NCI-H82 treated with DMSO at 0.1 percent for 48 hours (cell line): ENCODE results near the gene KRT16.
"Not testable (repeated sequence)": the region's sequence is repeated elsewhere in the genome, so short reads cannot be mapped to it uniquely, and the experiment has no call there.

Experiments used
- DNase-seq: peaks from one replicate; lab custom pipeline; 2025; ENCODE audit not compliant: unreplicated experiment; lab: John Stamatoyannopoulos, UW

KRT16 gene

GRCh38 chr17:41628621-41629255 lies 16.2 kb upstream of the KRT16 start:
- DNase-seq, result not testable (repeated sequence)

- not testable (repeated sequence) for DNase-seq
Measured at GRCh38 chr17:41628073-41628370, 15.5 kb upstream of the KRT16 start.

DNA sequence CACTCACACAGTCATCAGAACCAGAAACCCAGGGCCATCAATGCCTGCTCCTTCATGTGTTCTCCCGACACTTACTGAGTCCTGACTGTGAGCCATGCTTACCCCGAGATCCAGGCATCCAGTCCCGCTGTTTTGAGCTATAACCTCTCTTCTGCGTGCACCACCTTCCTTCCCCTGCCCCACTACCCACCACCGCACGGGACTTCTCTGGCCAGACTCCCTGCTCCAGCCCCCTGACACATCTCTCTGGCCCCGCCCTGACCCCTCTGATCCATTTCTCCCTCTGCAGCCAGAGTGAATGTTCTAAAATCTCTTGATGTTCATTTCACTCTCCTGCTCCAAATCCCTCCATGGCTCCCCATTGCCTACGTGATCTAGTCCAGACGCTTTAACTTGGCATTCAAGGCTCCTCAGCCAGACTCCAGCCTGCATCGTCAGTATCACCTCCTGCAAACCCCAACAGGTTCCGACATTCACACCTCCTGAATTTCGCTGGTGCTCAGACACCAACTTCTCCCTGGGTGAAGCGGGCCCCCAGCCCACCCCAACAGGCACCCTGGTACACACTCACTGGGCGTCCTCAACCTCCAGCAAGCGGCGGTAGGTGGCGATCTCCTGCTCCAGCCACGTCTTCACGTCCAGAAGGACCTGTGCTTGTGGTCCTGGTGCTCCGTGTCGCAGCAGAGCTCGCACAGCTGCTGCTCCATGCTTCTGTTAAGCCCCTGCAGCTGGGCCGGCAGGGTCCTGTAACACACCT lies 14.9 kb upstream of the KRT16 start:
- no peak for DNase-seq

DNA sequence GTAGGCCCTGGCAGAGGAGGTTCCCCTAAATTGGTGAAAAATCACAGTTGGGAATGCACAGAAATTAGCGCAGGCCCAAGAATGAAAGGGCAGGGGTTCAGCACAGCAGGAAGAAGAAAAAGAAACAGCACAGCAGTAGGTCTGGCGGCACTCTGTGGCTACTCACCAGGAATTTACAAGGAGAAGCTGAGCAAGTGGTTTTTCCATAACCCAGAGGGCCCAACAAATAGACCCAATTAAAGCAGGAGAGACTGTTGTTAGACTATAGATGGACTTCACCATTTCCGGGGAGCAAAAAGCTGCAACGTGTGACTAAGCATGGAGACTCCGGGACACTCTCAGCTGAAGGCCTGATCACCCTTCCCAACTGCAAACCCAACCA lies 14.3 kb upstream of the KRT16 start:
- not testable (repeated sequence) for DNase-seq

DNA sequence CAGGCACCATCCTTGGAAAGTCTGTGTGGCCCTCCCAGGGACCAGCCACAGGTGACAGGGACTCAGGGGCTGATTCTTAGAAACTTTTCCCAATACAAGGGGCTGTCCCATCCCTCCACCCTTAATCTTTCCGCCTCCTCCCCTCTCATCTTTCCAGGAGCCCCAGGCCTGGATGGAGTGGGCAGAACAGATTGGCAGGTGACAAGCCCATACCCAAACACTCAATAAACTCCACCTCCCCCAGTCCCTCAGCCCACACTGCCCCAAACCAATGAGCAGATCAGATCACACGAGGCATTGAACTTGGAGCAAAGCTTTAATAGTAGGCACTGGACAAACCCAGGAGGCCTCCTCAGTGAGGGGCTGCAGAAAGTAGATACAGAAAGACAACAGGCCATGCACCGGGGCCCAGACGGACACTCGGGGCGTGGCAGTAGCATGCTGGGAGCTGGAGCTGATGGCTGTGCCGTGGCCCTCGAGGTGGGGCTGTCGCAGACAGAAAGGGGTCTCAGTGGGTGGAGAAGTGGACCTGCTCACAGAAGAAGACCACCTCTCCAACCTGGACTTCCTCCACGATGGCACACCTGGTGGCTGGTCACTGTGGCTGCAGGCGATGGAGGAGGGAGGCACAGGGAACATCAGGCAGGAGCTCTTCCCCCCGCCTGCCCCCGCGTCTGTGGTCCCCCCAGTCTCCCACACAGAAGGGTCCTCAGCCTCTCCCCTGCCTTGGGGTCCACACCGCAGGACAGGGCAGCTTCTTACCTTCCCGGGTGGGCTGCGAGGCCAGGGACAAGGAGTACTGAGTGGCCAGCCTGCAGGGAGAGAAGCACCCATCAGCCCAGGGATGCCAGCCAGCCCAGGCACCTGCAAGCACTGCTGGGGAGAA lies 13.7 kb upstream of the KRT16 start:
- not testable (repeated sequence) for DNase-seq

GRCh38 chr17:41625602-41626001 lies 13.0 kb upstream of the KRT16 start:
- no peak for DNase-seq

DNA sequence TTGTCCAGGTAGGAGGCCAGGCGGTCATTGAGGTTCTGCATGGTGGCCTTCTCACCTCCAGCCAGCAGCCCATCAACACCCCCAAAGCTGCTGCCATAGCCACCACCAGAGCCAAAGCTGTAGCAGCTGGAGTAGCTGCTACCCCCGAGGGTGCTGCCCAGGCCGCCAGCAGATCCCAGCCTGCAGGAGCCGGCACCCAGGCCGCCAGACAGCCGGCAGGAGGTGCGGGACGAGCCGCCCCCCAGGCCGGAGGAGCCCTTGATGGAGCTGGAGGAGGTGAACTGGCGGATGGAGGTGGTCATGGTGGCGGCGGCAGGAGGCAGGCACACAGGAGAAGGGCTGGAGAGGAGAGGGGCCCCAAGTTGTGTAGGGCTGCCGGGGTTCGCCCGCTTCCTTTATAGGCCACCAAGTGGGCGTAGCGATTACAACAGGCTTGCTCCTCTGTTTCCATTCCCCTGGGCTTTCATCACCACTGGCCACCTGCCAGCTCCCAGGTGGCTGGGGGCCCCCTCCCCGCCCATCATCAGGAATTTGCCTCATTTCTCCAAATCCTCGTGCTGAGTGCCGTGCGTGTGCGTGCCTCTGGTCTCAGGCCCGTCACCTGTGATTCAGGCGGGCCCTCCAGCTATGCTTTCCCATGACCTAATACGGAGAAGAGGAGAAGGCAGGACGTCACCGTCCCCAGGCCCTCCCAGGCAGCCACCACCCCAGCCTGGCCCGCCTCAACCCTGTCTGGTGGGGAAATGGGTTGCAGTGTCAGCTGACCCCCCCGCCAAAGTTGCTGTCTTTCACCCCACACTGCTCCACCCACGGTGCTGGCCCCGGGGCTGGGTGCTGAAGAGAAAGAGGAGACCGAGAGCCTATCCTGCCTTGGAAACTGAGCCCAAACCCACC lies 11.9 kb upstream of the KRT16 start, which contains the start of gene KRT17:
KRT17 (minus strand) TSS at position 368 of the 894 bp plus-strand sequence; CDS start at position 302, 66 bp downstream.
- no peak for DNase-seq

DNA sequence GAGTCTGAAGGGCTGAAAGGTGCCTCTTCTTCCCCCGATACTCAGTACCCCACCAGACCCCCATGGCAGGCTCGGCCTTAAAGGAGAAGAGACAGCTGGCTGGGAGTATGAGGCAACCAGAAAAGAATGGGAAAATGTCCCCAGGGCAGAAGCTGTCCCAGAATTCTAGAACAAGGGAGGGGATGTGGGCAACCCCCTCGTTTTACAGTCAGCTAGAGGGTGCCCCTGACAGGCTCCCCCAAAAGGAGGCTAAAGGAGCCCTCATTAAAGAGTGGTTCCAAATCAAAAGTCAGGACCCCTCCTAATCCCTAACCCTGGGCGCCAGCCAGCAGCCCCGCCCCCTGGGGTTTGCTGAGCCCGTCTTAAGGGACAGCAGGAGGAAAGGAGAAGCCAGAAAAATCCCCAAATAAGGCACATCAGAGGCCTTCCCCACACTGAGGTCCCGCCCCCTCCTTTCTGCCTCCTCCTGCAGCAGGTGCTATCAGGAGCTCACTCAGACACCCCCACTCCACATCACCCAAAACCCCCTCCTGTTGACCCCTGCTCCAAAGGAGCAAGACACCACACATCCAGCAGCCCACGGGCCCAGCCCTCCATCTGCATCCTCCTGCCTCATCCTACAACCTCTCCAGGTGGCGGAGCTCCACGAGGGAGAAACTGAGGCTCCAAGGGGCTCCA lies 10.8 kb upstream of the KRT16 start:
- DNase-seq, result not testable (repeated sequence)

DNA sequence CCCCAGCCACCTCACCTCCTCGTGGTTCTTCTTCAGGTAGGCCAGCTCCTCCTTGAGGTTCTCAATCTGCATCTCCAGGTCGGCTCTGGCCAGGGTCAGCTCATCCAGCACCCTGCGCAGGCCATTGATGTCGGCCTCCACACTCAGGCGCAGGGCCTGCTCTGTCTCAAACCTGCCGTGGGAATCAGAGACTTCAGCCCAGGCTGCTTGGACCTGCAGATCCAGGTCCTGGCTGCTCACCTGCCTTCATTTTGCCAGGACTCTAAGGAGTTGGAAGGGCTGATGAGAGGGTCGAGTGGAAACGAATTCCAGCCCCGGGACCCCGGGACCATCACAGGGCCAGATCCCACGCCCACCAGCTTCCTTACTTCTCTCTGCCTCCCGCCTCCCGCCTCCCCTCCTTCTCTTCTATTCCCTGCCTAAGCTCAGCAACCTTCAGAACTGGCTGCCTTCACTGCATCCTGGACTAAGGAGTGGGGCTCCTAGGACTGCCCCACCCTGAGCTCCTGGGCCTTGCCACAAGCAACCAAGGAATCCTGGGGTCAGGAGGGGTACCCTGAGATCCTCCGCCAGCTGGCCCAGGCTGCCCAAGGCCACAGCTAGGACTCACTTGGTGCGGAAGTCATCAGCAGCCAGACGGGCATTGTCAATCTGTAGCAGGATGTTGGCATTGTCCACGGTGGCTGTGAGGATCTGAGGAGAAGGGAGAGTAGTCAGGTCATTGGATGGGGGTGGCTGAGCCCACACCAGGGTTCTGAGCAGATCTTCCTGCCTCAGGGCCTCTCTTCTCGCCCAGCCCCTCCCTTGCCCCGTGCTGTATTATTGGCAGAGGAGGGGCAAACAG lies 10.0 kb upstream of the KRT16 start:
- DNase-seq, result not testable (repeated sequence)

GRCh38 chr17:41621916-41622315 lies 9.3 kb upstream of the KRT16 start:
- no peak for DNase-seq

GRCh38 chr17:41621435-41621817 lies 8.9 kb upstream of the KRT16 start:
- not testable (repeated sequence) for DNase-seq

DNA sequence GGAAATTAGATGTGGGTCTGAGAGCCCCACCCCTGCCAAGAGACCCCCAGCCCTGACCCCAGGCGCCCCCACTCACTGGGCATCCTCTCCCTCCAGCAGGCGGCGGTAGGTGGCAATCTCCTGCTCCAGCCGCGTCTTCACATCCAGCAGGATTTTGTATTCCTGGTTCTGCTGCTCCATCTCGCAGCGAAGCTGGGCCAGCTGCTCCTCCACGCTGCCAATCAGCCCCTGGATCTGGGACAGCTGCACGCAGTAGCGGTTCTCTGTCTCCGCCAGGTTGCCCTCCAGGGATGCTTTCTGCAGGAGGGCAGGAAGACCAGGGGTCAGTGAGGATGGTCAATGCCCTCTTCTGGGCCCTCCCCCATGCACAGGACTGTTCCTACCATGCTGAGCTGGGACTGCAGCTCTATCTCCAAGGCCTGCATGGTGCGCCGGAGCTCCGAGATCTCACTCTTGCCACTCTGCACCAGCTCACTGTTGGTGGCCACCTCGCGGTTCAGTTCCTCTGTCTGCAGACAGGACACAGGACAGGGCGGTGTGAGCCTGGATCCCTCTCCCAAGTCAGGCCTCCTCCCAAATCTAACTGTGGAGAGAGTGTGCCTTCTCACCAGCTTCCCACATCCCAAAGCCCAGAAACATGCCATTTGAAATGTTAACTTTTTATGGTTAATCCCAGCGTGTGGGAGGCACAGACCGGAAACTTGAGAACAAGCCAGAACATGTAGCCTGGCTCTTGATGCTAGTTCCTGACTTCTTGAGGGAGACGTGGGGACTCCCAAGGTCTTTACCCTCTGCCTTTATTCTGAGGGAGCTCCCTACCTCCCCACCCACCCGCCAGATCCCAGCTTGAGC lies 8.2 kb upstream of the KRT16 start:
- DNase-seq, result no peak

GRCh38 chr17:41619927-41620582 lies 7.5 kb upstream of the KRT16 start:
- DNase-seq, result not testable (repeated sequence)

DNA sequence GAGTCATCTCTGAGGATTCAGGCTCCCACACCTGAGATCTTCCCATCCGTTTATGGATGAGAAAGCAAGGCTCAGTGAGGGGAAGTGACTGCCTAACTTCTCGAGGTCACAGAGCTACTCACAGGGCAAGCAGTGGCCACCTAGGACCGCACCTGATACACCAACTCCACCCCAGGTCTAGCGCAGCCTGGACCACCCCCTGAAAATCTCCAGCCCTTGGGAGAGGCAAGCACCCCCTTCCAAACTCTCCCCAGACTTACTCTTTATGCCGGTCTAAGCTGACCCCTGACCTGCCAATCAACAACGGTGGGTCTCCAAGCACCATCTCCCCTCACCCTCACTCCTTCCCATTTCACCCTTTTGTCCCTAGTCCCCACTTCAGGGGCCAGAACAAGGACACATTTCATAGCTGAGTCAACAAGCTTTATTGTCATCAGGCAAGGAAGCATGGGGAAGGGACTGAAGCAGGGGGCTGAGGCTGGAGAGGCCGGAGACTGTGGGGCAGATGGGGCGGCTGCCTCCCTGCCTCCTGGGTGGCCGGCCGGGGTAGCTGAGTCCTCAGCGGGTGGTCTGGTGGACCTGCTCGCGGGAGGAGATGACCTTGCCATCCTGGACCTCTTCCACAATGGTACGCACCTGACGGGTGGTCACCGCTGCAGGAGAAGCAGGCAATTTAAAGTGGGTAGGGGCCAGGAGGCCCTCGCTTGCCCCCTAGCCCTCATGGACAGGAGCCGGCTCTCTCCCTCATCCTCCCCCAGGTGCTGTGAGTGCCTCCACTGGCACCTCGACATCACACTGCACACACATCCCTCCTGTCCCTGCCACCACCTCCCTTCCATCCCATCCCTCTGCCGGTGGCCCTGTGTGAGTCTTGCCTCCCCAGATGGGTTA lies 6.7 kb upstream of the KRT16 start:
- no peak for DNase-seq

GRCh38 chr17:41618341-41619035 lies 5.9 kb upstream of the KRT16 start:
- no peak for DNase-seq

GRCh38 chr17:41617698-41618097 lies 5.1 kb upstream of the KRT16 start:
- DNase-seq, result no peak
